NAMALWA (cell line): ENCODE measurements around the gene RAB6B.

ENCODE experiments used
- DNase-seq: peaks from one replicate; pipeline ENCODE4 v3.0.0-alpha.2; 2015; ENCODE audit warnings: low spot score

Gene RAB6B

GRCh38 chr3:133835418-133835743 lies 60.3 kb downstream of the RAB6B start:
- DNase-seq: no peak

GRCh38 chr3:133834621-133835417 lies 60.9 kb downstream of the RAB6B start:
- no peak for DNase-seq

- DNase-seq: no peak
These were observed 61.6 kb downstream of the RAB6B start for GRCh38 chr3:133833880-133834620.

DNA sequence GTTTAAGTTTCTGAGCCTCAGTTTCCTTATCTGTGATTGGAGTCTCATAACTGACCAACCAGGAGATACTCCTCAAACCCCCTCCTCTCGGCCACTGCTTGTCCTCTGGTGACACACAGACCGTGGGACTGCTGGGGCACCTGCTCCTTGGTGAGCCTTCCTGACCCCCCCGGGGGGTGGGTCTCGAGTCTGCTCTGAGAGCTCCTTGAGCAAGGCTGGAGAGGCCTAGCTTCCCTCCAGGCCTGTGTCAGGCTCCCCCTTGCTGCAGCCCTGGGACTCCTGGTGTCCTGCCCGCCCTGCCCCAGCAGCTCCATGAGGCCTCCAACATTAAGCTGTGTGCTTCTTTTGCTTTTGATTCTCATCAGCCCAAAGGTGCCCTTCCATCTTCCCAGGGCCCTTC lies 62.4 kb downstream of the RAB6B start:
- DNase-seq: no peak

DNA sequence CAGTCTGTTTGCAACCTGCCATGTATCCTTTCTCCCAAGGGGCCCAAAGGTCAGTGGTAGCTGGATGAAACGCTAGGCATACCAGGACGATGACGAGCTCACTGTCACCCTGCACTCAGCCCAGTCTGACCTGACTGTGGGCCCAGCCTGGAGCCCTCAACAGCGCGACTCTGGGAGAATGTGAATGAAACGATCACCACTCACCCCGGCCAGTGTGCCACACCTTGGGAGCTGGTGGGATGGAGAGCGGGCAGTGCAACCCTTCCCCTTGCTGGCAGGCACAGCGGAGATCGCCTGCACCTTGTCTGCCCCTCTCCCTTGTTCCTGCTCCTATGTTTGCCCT lies 62.9 kb downstream of the RAB6B start:
- no peak for DNase-seq

DNA sequence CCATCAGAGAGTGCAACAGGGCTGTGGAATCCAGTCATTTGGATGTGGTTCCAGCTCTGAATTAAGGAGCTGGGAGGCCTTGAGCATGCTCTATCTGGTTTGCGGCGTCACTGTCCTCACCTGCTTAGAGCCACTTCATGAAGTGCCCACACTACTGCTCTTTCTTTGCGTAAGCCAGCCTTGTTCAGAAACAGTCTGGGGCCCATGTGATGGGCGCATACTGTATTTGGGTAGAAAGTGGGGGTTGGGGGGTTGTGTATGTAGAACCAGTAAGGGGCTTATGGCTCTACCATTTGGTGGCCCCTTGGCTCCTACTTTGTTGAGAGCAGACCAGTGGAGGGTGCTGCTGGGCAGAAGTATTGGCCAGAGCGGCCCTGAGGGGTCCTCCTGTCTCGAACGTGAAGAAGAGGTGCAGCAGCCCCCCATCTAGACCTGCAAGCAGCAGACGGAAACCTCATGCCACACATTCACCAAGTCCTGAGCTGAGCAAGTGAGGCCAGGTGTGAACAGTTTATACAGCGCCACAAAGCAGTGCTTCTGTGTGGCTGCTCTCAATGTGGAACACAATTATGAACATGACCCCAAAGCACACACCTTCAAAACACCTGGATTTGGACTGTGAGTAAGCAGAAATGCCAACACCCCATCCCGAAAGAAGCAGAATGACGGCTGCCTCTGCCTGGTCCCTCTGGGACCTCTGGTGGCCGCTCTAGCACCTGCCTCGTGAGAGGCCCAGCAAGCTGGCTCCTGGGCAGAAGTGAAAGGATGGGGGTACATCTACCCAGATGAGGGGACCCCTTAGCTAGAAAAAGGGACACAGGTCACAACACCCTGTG lies 63.5 kb downstream of the RAB6B start:
- peak; percentile 23 for DNase-seq

DNA sequence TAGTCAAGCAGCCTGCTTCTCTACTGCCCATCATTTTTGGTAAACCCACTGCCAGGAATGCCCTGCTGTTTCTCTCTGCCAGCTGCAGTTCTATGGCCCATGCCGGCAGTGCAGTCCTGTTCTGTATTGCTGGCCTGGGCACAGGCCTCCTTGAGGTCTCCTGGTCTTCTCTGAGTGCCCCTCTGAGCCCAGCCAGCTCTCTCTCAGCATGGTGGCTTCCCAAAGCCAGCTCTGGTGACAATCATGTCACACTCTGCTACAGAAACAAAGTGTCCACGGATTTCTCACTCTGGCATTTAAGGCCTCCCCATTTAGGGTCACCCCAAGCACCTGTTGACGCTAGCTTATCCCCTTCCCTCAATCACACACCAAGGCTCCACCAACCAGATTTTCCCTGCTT lies 65.6 kb downstream of the RAB6B start:
- no peak for DNase-seq

DNA sequence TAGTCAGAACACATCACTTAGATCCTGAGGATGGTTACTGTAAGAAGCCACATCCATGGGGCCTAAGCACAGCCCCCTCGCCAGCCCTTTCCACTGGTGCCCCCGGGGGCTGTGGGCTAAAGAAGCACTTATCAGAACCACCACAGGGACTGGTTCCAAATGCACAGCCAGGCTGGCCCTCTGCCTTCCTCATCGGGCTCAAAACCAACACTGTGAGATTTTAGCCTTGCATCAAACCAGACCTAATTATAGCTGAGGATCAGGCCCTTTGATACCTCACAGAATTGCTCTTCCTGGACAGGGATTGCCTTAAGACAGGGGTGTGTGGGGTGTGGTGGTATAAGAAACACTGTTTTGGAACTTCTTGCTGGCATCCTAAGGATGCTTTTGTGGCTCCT lies 66.4 kb downstream of the RAB6B start:
- no peak for DNase-seq

DNA sequence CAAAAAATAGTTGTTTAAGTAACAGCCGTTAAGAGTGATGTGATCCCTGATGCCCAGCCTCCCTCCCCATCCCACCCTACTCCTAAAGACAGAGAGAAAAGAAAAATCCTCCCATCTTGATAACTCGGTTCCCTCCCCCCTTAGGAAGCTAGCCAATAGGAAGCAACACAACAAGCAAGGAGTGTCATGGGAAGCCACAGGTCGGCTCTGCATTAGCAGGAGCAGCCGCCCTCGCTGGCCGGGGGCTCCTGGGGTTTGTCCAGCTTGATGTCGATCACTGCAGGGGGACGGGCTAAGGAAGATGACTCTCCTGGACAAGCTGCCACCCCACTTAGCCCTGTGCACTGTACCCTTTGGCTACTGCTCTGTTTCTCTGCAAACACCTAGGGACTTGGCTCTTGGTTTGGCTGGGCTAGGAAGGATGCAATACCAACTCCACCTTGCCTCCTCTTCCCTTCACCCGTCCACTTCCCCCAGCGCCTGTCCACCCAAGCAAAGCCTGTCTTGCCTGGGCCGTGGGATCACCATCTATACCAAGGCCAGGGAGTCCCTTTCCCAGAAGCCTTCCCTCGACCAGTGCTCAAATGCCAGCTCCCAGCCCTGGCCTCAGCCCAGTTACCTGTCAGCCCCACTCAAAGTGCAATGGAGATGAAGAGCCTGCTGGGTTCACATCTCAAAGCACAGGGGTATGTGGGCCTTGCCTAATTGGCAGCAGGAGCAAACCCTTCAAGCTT lies 66.9 kb downstream of the RAB6B start:
- DNase-seq: no peak

DNA sequence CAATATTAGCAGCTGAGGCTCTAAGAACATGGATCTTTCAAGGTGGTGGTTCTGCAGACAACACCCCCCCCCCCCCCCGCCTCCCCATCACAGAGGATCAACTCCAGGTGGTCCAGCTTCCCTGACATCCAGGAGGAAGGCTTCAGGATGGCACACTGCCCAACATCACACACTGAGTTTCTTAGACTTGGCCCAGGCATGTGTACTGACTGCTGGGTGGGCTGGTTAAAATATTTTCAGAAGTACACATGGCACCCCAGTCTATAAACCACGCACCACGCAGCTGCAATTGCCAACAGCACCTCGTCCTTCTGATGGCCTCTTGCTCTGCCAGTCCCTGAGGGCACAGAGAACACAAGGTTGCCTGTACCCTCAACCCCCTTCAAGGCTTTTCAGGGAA lies 68.0 kb downstream of the RAB6B start:
- DNase-seq: no peak

DNA sequence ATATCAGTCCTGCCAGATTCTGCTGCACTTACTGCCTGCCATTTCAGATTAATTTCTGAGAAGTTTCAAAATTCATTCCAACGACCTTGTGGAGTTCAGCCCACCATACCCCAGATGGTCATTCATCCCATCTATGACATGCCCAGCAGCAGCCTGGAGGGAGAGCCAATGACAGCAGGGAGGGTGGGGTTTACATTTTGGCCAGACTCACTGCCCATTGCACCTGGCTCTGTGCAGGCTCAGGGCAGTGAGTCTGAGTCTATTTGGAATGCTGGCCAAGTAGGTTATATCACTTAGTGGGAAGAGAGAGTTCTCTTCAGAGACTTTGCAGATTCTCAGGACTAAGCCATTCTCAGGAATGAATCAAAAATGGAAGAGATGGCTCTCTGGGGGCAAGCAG lies 68.5 kb downstream of the RAB6B start:
- DNase-seq: no peak

DNA sequence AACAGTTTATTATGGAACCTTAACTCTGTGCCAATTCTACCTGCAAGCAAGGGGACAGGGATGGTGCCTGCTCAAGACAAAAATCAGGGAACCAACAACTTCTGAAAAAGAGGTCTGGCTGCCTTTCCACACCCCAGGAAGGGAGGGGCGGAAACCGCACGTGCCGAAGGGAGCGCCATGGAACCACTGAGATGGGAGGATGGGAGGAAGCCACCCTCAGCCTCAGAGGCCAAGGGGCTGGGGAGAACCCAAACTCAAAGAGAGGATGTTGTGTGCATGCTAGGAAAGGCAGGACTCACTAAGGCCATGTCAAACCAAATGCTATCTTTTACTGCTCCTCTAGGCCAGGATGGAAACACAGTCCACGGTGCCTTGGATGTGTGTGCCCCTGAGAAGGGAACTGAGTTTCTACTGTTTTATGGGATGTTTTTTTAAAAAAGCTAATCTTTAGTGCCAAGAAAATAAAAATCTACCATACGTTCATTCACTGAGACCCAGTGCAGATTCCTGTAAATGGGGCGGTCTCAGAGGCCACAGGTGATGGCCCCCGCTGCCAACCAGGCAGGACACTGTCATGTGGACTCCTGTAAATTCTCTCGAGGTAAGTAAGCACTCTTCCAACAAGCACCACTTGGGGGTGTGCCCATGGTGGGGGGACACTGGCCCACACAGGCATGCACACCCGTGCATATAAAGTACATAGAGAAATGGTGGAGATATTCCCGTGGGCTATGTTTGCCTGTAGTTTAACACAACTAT lies 69.5 kb downstream of the RAB6B start:
- DNase-seq: no peak

DNA sequence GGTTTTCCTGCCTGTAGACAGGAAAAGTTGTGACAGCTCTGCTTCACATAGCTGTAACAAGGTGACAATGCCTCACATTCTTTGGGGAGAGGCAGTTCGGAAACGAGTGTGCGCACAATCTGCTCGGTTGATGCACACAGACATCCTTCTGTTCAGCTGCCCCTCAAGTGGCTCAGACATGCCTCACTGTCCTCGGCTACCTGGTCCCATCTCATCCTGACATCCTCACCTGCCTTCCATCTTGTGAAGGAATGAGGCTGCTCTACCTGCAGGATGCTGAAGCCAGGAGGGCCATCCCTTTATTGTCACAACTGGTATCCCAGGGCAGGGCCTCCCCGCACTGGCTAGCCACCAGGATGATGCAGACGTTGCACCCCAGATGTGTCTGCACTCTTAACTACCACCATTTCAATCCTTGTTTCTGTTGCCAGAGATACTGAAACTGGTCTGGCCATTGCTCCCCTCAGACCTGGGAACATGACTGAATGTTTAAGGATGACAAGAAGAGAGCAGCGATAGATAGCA lies 70.7 kb downstream of the RAB6B start:
- DNase-seq: no peak

GRCh38 chr3:133821767-133822638 lies 73.7 kb downstream of the RAB6B start:
- DNase-seq: peak; percentile 32

DNA sequence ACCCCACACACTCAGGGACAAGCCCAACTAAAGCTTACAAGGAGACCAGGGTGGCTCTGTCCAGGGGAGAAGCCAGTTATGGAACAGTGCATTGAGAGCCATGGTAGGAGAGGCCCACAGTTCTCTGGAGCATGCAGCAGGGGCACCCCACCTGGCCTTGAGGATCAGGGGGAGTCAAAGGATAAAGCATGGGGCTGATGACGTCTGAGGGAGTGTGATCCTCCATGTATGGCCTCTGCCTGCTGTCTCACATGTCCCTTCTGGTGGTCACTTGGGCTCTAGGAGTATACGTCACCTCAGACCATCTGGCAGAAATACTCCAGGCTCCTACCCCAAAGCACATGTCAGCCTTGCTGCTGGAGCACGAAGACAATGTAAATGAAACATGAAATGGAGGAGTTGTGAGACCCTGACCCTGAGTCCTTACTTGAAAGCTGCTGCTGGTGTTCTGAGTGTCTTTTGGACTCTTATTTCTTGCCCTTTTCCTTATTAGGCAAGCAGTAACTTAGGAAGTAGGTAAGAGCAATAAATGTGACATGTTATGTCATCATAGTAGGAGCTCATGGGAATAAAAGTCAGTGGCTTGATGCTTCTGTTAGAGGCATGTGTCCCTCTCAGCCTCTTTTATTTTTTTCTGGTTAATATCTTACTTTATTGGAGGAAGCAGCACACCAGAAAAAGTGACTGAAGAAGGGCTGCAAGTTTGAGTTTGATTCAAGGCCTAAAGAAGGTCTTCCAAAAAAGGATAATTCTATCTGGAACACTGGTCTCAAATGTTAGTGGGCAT lies 74.6 kb downstream of the RAB6B start:
- DNase-seq: no peak

DNA sequence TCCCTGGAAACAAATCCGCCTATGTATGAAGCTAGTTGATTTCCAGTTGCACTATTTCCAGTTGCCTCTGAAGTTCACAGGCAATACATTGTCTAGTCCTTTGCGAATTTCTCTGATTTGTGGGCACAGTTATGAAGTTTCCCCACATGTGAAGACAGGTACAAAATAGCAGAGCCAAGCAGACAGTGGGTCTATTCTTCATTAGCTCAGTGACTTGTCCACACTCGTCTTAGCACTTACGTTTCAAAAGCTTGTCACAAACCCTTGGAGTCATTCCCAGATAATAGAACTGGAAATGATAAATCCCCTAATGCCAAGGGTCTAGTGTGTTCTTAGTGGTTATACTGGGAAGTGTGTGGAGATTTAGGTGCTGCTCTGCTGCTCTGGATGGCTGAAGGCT lies 75.6 kb downstream of the RAB6B start:
- DNase-seq: no peak

- no peak for DNase-seq
These were observed 80.3 kb downstream of the RAB6B start for GRCh38 chr3:133815386-133815785.

DNA sequence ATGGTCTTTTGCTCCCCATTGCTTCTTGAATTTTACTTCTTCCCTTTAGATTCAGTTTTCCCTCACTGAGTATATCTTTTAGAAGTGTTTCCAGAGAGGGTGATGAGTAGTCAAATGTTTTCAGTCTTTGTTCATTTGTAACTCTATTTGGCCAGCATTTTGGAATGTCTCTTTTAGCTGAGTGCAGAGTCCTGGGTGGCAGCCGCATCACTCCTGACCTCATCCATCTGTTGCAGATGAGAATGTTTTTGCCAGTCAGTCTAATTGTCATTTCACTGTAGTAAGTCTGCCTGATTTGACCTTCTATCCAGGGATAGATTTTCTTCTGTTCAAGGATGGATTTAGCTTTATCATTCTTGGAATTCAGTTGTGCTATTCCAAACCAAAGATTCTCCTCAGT lies 82.8 kb downstream of the RAB6B start:
- no peak for DNase-seq

DNA sequence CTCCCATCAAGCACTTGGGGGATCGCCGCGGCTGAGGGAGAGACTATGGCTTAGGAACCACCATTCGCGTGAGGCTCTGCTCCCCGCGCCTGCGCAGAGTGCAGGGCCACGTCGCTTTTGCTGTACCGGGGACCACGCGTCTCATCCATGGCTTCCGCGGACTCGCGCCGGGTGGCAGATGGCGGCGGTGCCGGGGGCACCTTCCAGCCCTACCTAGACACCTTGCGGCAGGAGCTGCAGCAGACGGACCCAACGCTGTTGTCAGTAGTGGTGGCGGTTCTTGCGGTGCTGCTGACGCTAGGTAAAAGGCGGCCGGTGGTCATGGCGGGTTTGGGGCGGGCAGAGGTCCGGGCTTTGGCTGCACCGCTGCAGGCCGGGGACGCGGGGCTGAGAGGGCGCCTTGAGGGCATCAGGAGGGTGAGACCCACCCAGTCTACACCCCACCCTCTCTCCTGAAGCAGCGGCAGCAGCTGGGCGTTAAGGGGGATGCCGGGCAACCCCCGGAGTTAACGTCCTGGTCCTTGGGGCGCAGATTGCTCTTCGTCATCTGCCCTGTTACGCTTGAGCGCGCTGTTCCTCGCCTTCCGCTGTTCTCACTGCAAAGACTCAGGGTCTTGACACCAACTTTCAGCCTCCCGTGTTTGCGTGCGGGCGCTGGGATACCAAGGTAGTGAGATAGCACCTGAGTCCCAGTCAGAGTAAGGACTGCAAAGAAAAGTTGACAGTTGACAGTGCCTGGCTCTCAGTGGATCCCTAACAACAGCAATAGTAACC lies 89.8 kb downstream of the RAB6B start, which contains the start of gene SRPRB:
Gene SRPRB (plus strand): TSS at position 114 of the 774 bp plus-strand sequence. CDS start 34 bp downstream, at position 148.
- DNase-seq: peak; percentile 98
